IMR-90 (cell line): ENCODE measurements around the gene HIF1AN. TPM values are rescaled to one million over a fixed set of nuclear protein-coding genes. Genes with fewer than 3 reads are reported as not detected.

Experiments used
- ATAC-seq: fragments of 200-7000 bp; cut with Tn5 transposase; 2 replicates; pipeline ENCODE4 v1.9.1; 2020; ENCODE audit warnings: low read depth, mild to moderate bottlenecking, moderate library complexity
- BruUV-seq: library from RNA; stranded (reverse); fragments of 400-500 nt; replicated peaks from 2 replicates; lab custom pipeline; 2021; lab: Mats Ljungman, UMichigan
- CTCF ChIA-PET: fragments of 300-600 bp; formaldehyde crosslinking; extraction: SDS; loops from one replicate; lab custom pipeline; 2021; ENCODE audit warnings: antibody characterized with exemption; lab: Yijun Ruan, JAX
- POLR2A ChIA-PET: fragments of 300-600 bp; sonication (Branson Sonifier 250); formaldehyde crosslinking; loops from one replicate; lab custom pipeline; 2022; ENCODE audit warnings: antibody characterized with exemption; ENCODE audit not compliant: unreplicated experiment; lab: Charles Lee
- DNase-seq: peaks from one replicate; pipeline ENCODE4 v3.0.0; 2013
- H2AFZ ChIP-seq: replicated peaks from 2 replicates; pipeline ENCODE3; 2013; ENCODE audit warnings: low read length, mild to moderate bottlenecking; ENCODE audit not compliant: poor library complexity
- H2AK5ac ChIP-seq: 2 replicates; pipeline ENCODE4 v1.6.1; 2013; ENCODE audit warnings: low read depth, low read length, inconsistent platforms
- H2AK9ac ChIP-seq: replicated peaks from 2 replicates; pipeline ENCODE3; 2013; ENCODE audit warnings: mild to moderate bottlenecking, low read depth, low read length, moderate library complexity; ENCODE audit not compliant: poor library complexity
- H2BK120ac ChIP-seq: 2 replicates; pipeline ENCODE4 v1.6.1; 2013; ENCODE audit warnings: low read depth, low read length, inconsistent platforms
- H2BK15ac ChIP-seq: 3 replicates; pipeline ENCODE4 v1.6.1; 2013; ENCODE audit warnings: low read depth, low read length, inconsistent platforms
- H2BK20ac ChIP-seq: 2 replicates; pipeline ENCODE4 v1.6.1; 2013; ENCODE audit warnings: low read depth, mild to moderate bottlenecking, inconsistent platforms, low read length, moderate library complexity
- H2BK5ac ChIP-seq: 2 replicates; pipeline ENCODE4 v1.6.1; 2013; ENCODE audit warnings: mild to moderate bottlenecking, low read depth, low read length, inconsistent platforms; ENCODE audit not compliant: poor library complexity, severe bottlenecking
- H3K14ac ChIP-seq: replicated peaks from 2 replicates; pipeline ENCODE4 v1.6.1; 2013; ENCODE audit warnings: low read depth, low read length, inconsistent platforms
- H3K18ac ChIP-seq: 2 replicates; pipeline ENCODE4 v1.6.1; 2013; ENCODE audit warnings: low read depth, low read length, control low read depth
- H3K23ac ChIP-seq: 2 replicates; pipeline ENCODE4 v1.6.1; 2013; ENCODE audit warnings: low read depth, low read length, inconsistent platforms
- H3K27ac ChIP-seq: 2 replicates; pipeline ENCODE4 v1.5.1; 2013; ENCODE audit warnings: mild to moderate bottlenecking, control low read depth, low read length; ENCODE audit not compliant: insufficient read depth
- H3K27me3 ChIP-seq: 2 replicates; pipeline ENCODE4 v1.6.1; 2013; ENCODE audit warnings: low read length; ENCODE audit not compliant: control insufficient read depth, insufficient read depth
- H3K36me3 ChIP-seq: 2 replicates; pipeline ENCODE4 v1.6.1; 2013; ENCODE audit warnings: low read length, mixed read lengths; ENCODE audit not compliant: control insufficient read depth, insufficient read depth
- H3K4ac ChIP-seq: 2 replicates; pipeline ENCODE4 v1.6.1; 2013; ENCODE audit warnings: low read depth, low read length, inconsistent platforms
- H3K4me1 ChIP-seq: 2 replicates; pipeline ENCODE4 v1.6.1; 2013; ENCODE audit warnings: low read length, mixed read lengths; ENCODE audit not compliant: control insufficient read depth, insufficient read depth
- H3K4me2 ChIP-seq: 2 replicates; pipeline ENCODE4 v1.6.1; 2013; ENCODE audit warnings: low read depth, mild to moderate bottlenecking, control low read depth, low read length, moderate library complexity
- H3K4me3 ChIP-seq: 2 replicates; pipeline ENCODE4 v1.5.1; 2013; ENCODE audit warnings: low read depth, mild to moderate bottlenecking, control low read depth, low read length, moderate library complexity; ENCODE audit not compliant: insufficient read depth
- H3K56ac ChIP-seq: 2 replicates; pipeline ENCODE4 v1.6.1; 2013; ENCODE audit warnings: low read length, inconsistent platforms; ENCODE audit not compliant: insufficient read depth; ENCODE audit errors: extremely low read depth
- H3K79me1 ChIP-seq, 2 experiments: 2 replicates each; pipeline ENCODE4 v1.6.1; 2013; ENCODE audit warnings: low read length in 2 of 2, inconsistent platforms in 1 of 2, low read depth in 1 of 2
- H3K9ac ChIP-seq: 2 replicates; pipeline ENCODE4 v1.6.1; 2013; ENCODE audit warnings: low read depth, low read length, control low read depth
- H3K9me1 ChIP-seq: 2 replicates; pipeline ENCODE4 v1.6.1; 2013; ENCODE audit warnings: low read length, inconsistent platforms; ENCODE audit not compliant: insufficient read depth
- H3K9me3 ChIP-seq: 2 replicates; pipeline ENCODE4 v1.6.1; 2013; ENCODE audit warnings: low read length; ENCODE audit not compliant: control insufficient read depth, insufficient read depth
- H4K20me1 ChIP-seq: 2 replicates; pipeline ENCODE4 v1.6.1; 2013; ENCODE audit warnings: low read length, inconsistent platforms; ENCODE audit not compliant: insufficient read depth
- H4K5ac ChIP-seq: 2 replicates; pipeline ENCODE4 v1.6.1; 2013; ENCODE audit warnings: mild to moderate bottlenecking, low read depth, low read length, control low read depth
- H4K8ac ChIP-seq, 2 experiments: 2 replicates each; pipeline ENCODE4 v1.6.1; 2013; ENCODE audit warnings: low read depth in 2 of 2, low read length in 2 of 2, control low read depth in 1 of 2, inconsistent platforms in 1 of 2
- H4K91ac ChIP-seq: 2 replicates; pipeline ENCODE4 v1.6.1; 2013; ENCODE audit warnings: low read depth, low read length, inconsistent platforms; ENCODE audit not compliant: insufficient read depth
- BHLHE40 ChIP-seq: fragments of 150-350 bp; IDR thresholded peaks from 2 replicates; pipeline ENCODE4 v1.6.1; 2016; ENCODE audit warnings: mild to moderate bottlenecking, low read depth, low read length
- CEBPB ChIP-seq: IDR thresholded peaks from 2 replicates; pipeline ENCODE4 v1.6.1; 2012; ENCODE audit warnings: low read depth, low read length, improper control_type of control experiment
- CHD1 ChIP-seq: IDR thresholded peaks from 2 replicates; pipeline ENCODE4 v1.6.1; 2012; ENCODE audit warnings: low read depth, low read length, improper control_type of control experiment
- MAZ ChIP-seq: IDR thresholded peaks from 2 replicates; pipeline ENCODE4 v1.6.1; 2012; ENCODE audit warnings: low read depth, mild to moderate bottlenecking, low read length, improper control_type of control experiment, moderate library complexity, borderline replicate concordance
- NFE2L2 ChIP-seq: fragments of 150-350 bp; IDR thresholded peaks from 2 replicates; pipeline ENCODE4 v1.6.1; 2016; ENCODE audit warnings: low read depth, mild to moderate bottlenecking, low read length
- RFX5 ChIP-seq: IDR thresholded peaks from 2 replicates; pipeline ENCODE4 v1.8.0; 2012; ENCODE audit warnings: low read depth, mild to moderate bottlenecking, low read length, moderate library complexity
- USF2 ChIP-seq: fragments of 150-350 bp; IDR thresholded peaks from 2 replicates; pipeline ENCODE4 v1.6.1; 2017; ENCODE audit warnings: mild to moderate bottlenecking, antibody characterized with exemption, low read length, low read depth
- WGBS, 2 experiments: methylation state at CpG; one replicate each; pipeline versions ENCODE4 v1.1.5 to v1.1.7; 2013; ENCODE audit warnings: missing lambda C conversion rate in 2 of 2; ENCODE audit not compliant: insufficient read length in 1 of 2; ENCODE audit errors: extremely low coverage in 2 of 2; 5-methylcytosine and 5-hydroxymethylcytosine counted together
- dilution Hi-C: fragments of 300-500 bp; cut with HindIII; formaldehyde crosslinking; loops from one replicate; pipeline ENCODE4 v1.14.3; 2018; ENCODE audit warnings: low sequenced_read_pairs; ENCODE audit not compliant: unreplicated experiment
- in situ Hi-C: fragments of 300-500 bp; cut with MboI; formaldehyde crosslinking; loops from 3 replicates; pipeline ENCODE4 v1.14.3; 2019; ENCODE audit warnings: low sequenced_read_pairs, inconsistent platforms, mixed read lengths
- intact Hi-C: fragments of 100-400 bp; cut with micrococcal nuclease; formaldehyde crosslinking; loops from 2 replicates; pipeline ENCODE4 v1.10.0; 2022
- polyA plus RNA-seq, 3 experiments: library from polyadenylated mRNA; depleted of rRNA; stranded (reverse); fragments of >200 nt; gene quantifications; 2 replicates each; pipeline ENCODE4 v1.2.3, GENCODE V29; 2012; ENCODE audit warnings: low replicate concordance in 1 of 3
- total RNA-seq: library from RNA; depleted of rRNA; stranded (reverse); fragments of >200 nt; gene quantifications from 2 replicates; pipeline ENCODE4 v1.2.3, GENCODE V29; 2012

Gene HIF1AN
- total and polyA plus RNA-seq, 2 of the 4 experiments (the other 2 are of a cell fraction), result 10.2 to 10.3 TPM

DNA sequence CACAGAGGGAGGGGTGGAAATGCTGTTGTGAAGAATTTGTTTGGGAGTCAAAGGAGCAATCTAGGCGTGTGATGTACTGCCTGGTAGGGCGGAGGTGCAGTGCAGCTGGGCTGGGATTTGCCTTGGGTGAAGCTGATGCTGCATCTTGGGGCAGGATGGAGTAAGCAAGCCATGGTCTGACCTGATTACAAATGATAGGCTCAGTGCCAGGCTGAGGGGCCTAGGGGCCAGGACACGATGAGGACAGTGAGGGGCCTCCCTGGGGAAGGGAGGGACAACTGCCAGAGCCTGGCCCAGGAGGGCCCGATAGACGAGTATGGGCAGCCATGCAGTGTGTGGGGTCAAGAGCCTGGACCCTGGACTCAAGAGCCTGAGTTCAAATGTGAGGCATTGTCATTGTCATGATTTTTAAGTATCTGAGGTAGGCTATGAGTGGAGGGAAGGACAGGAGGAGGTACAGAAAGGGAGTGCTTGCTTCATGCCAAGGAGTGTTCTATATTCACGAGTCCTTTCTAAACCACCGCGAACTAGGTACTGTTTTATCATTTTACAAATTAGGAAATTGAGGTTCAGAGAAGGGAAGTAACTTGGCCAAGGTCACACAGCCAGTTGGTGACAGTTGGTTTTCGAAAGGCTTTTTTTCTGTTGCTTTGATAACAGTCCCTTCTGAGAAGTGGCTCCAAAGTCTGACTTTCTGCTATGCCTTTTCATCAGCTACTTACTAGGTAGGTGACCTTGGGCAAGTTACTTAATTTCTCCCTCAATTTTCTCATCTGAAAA, 29.7 kb downstream of the HIF1AN start:
- Histone ChIP-seq H3K4me2 (no peak overlapping the region), H2AK9ac (no peak overlapping the region), H3K23ac (no peak overlapping the region), H3K79me1 (no peaks in the 10 kb centered on the region), H2AFZ (no peak overlapping the region), H3K27me3 (peaks cover 62% of the 10 kb centered on the region), H3K56ac (no peak overlapping the region), H3K9ac (no peak overlapping the region), H4K20me1 (no peaks in the 10 kb centered on the region), H3K9me3 (no peaks in the 10 kb centered on the region), H3K27ac (no peak overlapping the region), H2BK5ac (no peak overlapping the region), H3K4me1 (peaks cover 2% of the 10 kb centered on the region), H2AK5ac (no peak overlapping the region), H3K4me3 (no peak overlapping the region), H3K9me1 (peaks cover 3% of the 10 kb centered on the region; the same call in 1 of the 2 replicates), H4K8ac (no peak overlapping the region), H3K18ac (no peak overlapping the region), H3K14ac (no peak overlapping the region), H3K4ac (no peak overlapping the region), H2BK20ac (no peak overlapping the region), H3K36me3 (no peaks in the 10 kb centered on the region), H4K91ac (no peak overlapping the region), H4K5ac (no peak overlapping the region), H2BK120ac (no peak overlapping the region), H2BK15ac (no peak overlapping the region)
- ChIA-PET POLR2A (no interaction called here), CTCF (no interaction called here)
- intact Hi-C loops (loop anchor here (10.0 kb wide), 1 partner anchor 449 kb away; no protein-coding TSS in a partner anchor), dilution Hi-C loops (no loop called here), in situ Hi-C loops (no loop called here)
- BruUV-seq, result no TSS peak
- TF ChIP-seq USF2, result no peak
- TF ChIP-seq NFE2L2, result no peak
- TF ChIP-seq BHLHE40, result no peak
- TF ChIP-seq CHD1, result no peak
- TF ChIP-seq MAZ, result no peak
- TF ChIP-seq RFX5, result no peak
- no peak for TF ChIP-seq CEBPB
- no peak for ATAC-seq
- 60% methylated on average over 5 of the region's 9 CpGs; no CpG with 5 or more reads in 1 of the 2 experiments for WGBS, 2 experiments
- DNase-seq, result no peak
